ENCODE data around the gene TRAF3IP1. TPM values are rescaled to one million over a fixed set of nuclear protein-coding genes. Genes with fewer than 3 reads are reported as not detected.

The TRAF3IP1 gene
- total and polyA plus RNA-seq, 2 of the 13 experiments (the other 11 are each of a cell fraction or from before 2014, with no cell fraction given): 4.1 to 12.9 TPM

GRCh38 chr2:238449909-238450417 lies 129.6 kb downstream of the TRAF3IP1 start (continued):
- TF ChIP-seq EP300 (IDR thresholded peaks at IDR 0.05; ENCODE audit: low read depth in 2 of 2, low read length in 2 of 2): peak; percentile 82 to 83; a peak in 2 of 4 replicates
- peak; percentile 86 for TF ChIP-seq EP300 (CRISPR knock-in tag; IDR thresholded peaks at IDR 0.05; ENCODE audit: borderline replicate concordance)
- peak; percentile 66; the same call in 1 of the 2 replicates for TF ChIP-seq JUND (CRISPR knock-in tag; IDR thresholded peaks at IDR 0.05)
- no peak for TF ChIP-seq LRRFIP1 (CRISPR knock-in tag; conservative IDR thresholded peaks at IDR 0.05)
- no peak for TF ChIP-seq ZNF34 (CRISPR knock-in tag; IDR thresholded peaks at IDR 0.05; ENCODE audit: borderline replicate concordance)
- peak; percentile 93 for TF ChIP-seq DPF2 (CRISPR knock-in tag; IDR thresholded peaks at IDR 0.05; ENCODE audit: borderline replicate concordance, low read depth)
- 0 out of 2 replicates have a peak, but pooled peaks have one; percentile 64 for TF ChIP-seq MXD1 (CRISPR knock-in tag; IDR thresholded peaks at IDR 0.05)
- TF ChIP-seq FOXA1 (IDR thresholded peaks at IDR 0.05): no peak
- peak; percentile 92 for TF ChIP-seq FOXA1 (CRISPR knock-in tag; IDR thresholded peaks at IDR 0.05)
- peak; percentile 64; the same call in 1 of the 2 replicates for TF ChIP-seq ZBTB7A (CRISPR knock-in tag; IDR thresholded peaks at IDR 0.05)
- no peak for TF ChIP-seq KIAA2018 (CRISPR knock-in tag; IDR thresholded peaks at IDR 0.05; ENCODE audit: borderline replicate concordance)
- TF ChIP-seq ZNF891 (CRISPR knock-in tag; IDR thresholded peaks at IDR 0.05): 0 out of 2 replicates have a peak, but pooled peaks have one; percentile 10
- TF ChIP-seq SATB2 (CRISPR knock-in tag; IDR thresholded peaks at IDR 0.05): no peak; the same call in 1 of the 2 replicates
- TF ChIP-seq HNRNPL (IDR thresholded peaks at IDR 0.05; ENCODE audit: low read depth, low read length): no peak
- no peak for TF ChIP-seq ZNF101 (CRISPR knock-in tag; IDR thresholded peaks at IDR 0.05; ENCODE audit: borderline replicate concordance, low read depth)
- TF ChIP-seq ZNF501 (CRISPR knock-in tag; IDR thresholded peaks at IDR 0.05): peak; percentile 99
- TF ChIP-seq MTF1 (CRISPR knock-in tag; IDR thresholded peaks at IDR 0.05): no peak
- no peak for TF ChIP-seq ZNF496 (CRISPR knock-in tag; IDR thresholded peaks at IDR 0.05; ENCODE audit: insufficient replicate concordance)
- TF ChIP-seq NFRKB (IDR thresholded peaks at IDR 0.05): no peak
- peak; percentile 27; the same call in 1 of the 2 replicates for TF ChIP-seq SNAPC5 (CRISPR knock-in tag; IDR thresholded peaks at IDR 0.05; ENCODE audit: borderline replicate concordance)
